GM18511 (cell line): ENCODE measurements around the gene TRIOBP.
A peak's percentile ranks its signal among the peaks of the same experiment; 100 is the strongest.

Experiments
- ATAC-seq: cut with Tn5 transposase; IDR thresholded peaks from one replicate; pipeline ENCODE4 v1.9.1; 2021; ENCODE audit warnings: mild to moderate bottlenecking, moderate library complexity; ENCODE audit not compliant: unreplicated experiment

TRIOBP gene

DNA sequence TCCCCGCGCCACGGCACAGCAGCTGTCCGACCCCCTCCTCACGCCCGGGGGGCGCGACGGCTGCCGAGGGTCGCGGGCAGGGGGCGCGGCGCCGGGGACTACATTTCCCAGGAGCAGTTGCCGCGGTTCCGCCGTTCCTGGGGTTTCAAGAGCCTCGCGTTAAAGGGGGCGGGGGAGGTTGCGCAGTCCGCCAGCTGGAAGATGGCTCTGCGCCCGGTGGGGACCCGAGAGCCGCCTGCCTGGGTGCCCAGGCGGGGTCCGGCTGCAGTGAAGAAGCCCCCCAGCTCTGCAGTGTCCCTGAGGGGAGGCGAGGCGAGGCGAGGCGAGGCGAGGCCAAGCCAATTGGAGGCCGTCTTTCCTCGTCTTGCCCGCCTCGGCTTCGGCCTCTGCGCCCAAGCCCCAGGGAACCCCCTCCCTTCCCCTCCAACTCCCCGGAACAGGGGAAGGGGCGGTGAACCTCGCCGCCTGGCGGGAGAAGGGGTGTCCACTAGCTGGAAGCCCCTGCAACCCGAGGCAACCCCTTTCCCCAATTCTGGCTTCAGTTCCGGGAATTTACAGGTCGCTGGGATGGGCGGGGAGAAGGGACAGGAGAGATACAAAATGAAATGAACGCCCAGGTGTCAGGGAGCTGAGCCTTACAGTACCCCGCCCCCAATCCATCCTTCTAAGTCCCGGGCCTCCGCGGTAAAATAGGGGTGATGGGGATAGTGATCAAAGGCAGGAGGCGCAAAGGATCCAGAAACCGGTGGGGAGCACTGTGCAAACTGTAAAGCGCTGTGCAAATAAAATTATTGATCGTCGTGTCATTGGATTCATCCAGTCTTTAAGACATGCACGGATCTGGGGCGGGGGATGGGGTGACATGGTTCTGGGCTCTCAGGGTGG, 105.7 kb downstream of the TRIOBP start:
- no peak for ATAC-seq

DNA sequence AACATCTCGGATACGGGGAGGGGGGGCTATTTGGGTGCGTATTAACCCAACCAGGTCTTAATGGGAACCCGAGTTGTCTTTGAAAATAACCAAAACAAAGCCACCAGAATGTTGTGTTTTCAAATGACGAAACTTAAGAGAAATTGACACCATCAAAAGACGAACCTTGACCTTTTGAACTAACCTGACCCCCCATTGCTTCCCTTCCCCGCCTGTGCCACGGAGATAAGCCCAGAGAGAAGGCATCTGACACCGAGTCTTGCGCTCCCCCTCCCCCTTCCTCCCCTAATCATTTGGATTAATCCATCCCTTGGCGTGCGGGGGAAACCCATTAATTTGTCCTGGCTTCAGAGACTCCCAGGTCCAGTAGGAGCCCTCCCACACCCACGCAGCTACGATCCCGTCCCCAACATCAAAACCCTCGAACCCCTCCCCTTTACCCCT, 106.4 kb downstream of the TRIOBP start:
- no peak for ATAC-seq

DNA sequence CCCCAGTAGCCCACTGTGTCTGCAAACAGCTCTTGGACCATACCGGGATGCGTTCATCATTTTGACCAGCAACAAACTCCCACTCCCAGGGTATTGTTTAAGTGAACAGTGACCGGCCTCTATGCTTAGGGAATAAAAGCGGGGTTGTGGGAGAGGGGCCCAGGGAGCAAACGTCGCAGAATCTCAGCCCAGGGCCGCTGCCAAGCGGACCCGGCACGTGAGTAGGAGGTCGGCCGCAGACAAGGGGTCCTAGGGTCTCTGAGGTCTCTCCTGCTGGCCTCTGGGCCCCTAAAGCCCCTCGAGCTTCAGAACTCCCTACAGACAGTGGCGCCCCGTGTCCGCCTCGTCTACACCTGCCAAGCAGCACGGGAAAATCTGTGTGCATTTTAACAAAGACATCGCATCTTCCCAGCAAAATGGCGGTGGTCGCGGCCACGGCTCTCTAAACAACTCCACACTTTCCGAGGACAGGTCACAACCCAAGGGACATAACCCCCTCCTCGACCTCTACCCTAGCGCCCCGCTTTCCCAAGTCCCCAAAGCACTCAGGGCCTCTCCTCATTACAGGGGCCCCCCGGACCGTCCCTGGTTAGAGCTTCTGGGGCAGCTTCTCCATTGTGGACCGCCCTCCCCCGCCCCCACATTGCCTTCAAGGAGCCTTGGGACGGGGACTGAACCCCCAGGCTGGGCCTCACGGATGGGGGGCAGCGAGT, 106.9 kb downstream of the TRIOBP start:
- no peak for ATAC-seq

DNA sequence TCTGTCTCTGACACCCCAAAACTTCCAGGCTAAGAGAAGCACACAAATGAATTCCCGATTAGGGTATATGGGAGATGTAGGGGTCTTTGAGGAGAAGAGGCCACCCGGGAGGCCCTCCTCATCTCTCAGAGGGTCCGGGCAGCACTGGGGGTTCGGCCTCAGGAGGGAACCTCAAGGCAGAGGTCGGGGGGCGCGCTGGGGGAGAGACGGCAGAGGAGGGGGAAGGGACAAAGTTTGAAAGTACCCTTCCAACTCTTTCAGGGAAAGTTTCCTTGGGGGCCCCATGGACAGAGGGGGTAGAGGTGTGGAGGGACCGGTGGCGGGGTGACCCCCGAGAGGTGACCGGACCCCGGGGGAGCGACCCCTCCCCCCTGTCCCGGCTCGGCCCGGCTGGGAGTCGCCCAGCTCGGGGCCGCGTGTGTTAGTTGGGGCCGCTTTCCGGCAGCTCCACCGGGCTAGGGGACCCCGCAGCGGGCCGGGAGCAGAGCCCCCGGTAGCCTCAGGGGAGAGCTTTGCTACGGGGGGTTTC, 107.6 kb downstream of the TRIOBP start:
- ATAC-seq = no peak

DNA sequence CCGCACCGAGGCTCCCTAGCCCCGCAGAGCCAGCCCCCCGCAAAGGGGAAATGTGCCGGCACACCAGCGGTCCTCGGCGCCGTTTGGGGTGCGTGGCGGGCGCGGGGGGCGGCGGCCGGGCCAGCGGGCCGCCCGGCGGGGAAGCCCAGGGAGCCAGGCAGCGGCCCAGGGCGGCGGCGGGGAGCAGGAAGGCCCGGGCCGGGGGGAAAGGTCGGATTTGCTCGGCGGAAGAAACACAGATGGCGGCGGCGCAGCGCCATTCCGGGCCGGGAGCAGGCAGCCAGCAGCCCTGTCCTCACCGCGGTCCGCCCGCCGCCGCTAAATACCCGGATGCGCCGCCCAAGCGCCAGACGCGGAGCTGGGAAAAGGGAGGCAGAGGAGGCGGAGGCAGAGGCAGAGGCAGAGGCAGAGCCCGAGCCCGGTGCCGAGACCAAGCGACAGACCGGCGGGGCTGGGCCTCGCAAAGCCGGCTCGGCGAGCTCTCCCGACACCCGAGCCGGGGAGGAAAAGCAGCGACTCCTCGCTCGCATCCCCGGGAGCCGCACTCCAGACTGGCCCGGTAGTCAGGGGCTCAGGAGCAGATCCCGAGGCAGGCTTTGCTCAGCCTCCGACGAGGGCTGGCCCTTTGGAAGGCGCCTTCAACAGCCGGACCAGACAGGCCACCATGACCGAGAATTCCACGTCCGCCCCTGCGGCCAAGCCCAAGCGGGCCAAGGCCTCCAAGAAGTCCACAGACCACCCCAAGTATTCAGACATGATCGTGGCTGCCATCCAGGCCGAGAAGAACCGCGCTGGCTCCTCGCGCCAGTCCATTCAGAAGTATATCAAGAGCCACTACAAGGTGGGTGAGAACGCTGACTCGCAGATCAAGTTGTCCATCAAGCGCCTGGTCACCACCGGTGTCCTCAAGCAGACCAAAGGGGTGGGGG, 108.3 kb downstream of the TRIOBP start:
- no peak for ATAC-seq

DNA sequence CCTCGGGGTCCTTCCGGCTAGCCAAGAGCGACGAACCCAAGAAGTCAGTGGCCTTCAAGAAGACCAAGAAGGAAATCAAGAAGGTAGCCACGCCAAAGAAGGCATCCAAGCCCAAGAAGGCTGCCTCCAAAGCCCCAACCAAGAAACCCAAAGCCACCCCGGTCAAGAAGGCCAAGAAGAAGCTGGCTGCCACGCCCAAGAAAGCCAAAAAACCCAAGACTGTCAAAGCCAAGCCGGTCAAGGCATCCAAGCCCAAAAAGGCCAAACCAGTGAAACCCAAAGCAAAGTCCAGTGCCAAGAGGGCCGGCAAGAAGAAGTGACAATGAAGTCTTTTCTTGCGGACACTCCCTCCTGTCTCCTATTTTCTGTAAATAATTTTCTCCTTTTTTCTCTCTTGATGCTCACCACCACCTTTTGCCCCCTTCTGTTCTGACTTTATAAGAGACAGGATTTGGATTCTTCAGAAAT, 109.0 kb downstream of the TRIOBP start:
- ATAC-seq = no peak

DNA sequence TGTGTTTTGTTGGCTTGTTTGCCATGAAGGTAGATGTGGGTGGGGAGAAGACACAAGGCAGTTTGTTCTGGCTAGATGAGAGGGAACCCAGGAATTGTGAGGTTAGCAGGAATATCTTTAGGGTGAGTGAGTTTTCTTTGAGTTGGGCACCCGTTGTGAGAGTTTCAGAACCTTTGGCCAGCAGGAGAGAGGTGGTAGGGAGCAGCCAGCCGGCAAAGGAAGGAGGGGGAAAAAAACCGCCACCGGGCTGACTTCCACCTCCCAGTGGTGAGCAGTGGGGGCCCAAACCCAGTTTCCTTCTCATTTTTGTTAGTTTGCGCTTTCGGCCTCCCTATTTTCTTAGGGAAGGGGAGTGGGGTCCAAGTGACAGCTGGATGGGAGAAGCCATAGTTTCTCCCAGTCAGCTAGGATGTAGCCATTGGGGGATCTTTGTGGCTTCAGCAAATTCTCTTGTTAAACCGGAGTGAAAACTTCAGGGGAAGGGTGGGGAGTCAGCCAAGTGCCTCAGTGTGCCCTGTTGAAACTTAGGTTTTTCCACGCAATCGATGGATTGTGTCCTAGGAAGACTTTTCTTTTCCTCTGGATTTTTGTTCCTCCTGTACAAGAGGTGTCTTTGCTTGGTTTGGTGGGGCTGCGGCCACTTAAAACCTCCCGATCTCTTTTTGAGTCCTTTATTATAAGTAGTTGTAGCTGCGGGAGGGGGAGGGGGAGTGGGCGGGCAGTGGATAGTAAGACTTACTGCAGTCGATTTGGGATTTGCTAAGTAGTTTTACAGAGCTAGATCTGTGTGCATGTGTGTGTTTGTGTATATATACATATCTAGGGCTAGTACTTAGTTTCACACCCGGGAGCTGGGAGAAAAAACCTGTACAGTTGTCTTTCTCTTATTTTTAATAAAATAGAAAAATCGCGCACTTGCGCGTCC, 109.8 kb downstream of the TRIOBP start:
- no peak for ATAC-seq

DNA sequence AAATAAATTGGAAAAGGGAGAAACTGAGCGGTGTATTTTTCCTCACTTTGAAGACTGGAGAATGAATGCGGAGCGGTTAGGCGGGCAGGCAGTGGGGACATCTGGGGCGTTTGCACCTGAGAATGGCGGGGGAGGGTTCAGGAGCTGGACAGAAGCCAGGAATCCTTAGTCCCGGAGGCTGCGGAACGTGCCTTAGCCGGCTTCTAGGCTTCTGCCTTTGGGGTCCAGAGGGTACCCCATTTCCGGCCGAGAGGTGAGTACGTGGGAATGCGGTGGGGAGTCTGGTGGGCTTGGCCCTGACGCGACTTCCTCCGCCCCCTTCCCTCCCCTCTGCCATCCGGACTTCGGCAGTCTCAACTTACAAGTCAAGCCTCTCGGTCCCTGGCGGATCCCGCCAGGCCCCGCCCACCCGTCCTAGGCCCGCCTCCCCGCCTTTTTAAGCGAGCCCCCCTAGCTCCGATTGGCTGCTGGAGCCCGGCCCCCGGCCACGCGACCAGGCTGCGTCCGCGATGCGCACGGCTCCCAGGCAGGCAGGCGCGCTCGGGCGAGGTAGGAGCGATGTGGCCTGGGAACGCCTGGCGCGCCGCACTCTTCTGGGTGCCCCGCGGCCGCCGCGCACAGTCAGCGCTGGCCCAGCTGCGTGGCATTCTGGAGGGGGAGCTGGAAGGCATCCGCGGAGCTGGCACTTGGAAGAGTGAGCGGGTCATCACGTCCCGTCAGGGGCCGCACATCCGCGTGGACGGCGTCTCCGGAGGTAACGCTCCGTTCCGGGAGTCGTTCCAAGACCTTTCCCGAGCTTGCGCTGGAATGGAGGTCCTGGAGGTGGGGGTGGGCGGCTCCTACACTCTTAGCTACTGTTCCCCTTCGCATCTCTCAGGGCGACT, 110.8 kb downstream of the TRIOBP start, which contains the start of gene GCAT:
GCAT (plus strand) TSS at position 525 of the 884 bp plus-strand sequence; CDS start at position 559, 34 bp downstream.
- peak; percentile 88 for ATAC-seq

DNA sequence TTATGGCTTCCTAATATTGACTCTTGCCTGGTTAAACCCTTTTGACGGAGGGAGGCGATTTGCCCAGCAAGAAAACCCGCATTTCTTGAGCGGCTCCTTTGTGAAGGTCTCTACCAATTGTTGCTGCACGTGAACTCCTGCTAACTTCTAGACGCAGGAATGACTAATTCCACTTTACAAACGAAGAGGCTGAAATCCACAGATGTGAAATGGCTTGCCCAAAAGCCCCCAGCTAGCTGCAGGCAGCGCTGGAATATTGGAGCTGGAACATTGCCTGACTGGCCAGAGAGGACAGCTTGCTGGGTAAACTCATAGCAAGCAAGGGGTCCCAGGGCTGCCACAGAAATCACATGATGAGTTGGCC, 111.4 kb downstream of the TRIOBP start:
- ATAC-seq = no peak

DNA sequence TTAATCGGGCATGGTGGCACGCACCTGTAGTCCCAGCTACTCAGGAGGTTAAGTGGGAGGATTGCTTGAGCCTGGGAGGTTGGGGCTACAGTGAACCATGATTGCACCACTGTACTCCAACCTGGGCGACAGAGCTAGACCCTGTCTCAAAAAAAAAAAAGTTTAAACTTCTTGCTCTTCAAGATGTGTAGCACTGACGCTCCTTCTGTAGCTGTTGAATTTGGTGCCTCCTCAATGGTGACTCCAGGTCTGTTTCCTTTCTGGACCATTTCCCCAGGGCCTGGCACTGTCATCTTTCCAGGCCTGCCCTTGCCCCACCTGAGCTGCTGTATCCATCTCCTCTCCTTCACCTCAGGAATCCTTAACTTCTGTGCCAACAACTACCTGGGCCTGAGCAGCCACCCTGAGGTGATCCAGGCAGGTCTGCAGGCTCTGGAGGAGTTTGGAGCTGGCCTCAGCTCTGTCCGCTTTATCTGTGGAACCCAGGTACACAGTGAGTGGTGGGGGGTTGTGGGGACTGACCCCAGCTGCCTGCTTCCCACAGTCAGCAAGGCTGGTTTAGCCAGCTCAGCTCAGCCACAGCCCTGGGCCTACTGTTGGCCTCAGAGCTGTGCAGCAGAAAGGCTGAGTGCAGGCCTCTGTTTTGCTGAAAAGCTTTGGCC, 113.0 kb downstream of the TRIOBP start:
- ATAC-seq = no peak

DNA sequence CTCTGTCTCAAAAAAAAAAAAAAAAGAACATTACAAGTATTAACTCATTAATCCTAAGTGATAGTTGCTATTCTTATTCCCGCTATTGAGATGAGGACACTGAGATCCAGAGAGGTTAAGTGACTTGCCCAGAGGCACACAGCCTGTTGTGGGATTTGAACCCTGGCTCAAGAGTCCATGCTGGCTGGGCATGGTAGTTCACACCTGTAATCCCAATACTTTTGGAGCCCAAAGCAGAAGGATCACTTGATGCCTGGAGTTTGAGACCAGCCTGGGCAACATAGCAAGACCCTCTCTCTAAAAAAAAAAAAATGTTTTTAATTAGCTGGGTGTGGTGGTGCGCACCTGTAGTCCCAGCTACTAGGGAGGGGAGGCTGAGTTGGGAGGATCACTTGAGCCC, 115.0 kb downstream of the TRIOBP start:
- ATAC-seq = no peak

DNA sequence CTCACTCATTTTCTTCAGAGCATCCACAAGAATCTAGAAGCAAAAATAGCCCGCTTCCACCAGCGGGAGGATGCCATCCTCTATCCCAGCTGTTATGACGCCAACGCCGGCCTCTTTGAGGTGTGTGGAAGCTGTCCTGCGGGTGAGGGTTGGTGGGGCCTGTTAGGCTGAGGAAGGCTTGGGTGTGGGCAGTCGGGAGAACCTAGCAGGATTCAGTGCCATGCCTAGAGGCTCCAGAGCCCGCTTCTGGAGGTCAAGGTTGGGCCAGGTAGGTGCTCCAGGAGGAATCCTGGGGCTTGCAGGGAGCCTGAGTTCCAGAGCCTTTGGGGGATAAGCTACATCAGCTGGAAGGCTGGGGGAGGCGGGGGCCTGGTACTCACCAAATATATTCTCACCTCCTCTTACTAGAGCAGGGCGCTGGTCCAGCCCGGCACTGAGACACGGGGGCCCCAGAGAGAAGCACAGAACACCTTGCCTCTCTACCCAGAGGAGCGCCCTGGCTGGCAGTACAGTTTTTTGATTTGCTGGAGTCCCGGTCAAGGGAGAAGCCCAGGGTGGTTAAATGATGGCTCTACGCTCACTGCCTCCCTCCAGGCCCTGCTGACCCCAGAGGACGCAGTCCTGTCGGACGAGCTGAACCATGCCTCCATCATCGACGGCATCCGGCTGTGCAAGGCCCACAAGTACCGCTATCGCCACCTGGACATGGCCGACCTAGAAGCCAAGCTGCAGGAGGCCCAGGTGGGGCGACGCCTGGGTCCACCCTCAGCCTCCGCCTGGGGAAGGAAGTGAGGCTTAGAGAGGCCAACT, 116.2 kb downstream of the TRIOBP start:
- no peak for ATAC-seq

DNA sequence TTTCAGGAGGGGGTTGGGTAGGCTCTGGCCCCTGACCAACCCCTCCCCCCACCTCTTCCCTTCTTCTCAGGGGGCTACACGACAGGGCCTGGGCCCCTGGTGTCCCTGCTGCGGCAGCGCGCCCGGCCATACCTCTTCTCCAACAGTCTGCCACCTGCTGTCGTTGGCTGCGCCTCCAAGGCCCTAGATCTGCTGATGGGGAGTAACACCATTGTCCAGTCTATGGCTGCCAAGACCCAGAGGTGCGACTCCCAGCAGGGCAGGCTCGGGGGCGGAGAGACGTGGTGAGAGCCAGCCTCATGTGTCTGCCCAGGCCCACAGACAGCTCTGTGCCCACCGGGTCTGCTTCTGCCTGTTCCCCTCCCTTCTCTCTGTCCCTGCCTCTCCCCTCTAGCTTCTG, 118.7 kb downstream of the TRIOBP start:
- ATAC-seq = no peak

DNA sequence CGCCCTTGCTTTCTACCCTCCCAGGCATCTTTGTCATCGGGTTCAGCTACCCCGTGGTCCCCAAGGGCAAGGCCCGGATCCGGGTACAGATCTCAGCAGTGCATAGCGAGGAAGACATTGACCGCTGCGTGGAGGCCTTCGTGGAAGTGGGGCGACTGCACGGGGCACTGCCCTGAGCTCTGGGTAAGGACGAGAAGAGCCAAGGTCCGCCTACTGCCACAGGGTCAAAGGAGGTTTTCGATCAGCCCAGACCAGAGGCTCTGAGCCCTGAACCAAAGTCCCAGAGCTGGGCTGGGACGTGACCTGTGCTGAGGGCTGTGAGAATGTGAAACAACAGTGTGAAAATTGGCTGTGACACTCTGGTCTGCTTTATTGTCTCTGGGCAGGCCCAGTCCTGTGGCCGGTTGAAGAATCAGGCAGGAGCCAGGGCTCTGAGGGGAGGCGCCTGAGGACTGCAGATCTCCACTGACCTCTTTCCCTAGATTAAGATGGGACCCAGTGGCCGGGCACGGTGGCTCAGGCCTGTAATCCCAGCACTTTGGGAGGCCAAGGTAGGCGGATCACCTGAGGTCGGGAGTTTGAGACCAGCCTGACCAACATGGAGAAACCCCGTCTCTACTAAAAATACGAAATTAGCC, 119.8 kb downstream of the TRIOBP start:
- no peak for ATAC-seq

DNA sequence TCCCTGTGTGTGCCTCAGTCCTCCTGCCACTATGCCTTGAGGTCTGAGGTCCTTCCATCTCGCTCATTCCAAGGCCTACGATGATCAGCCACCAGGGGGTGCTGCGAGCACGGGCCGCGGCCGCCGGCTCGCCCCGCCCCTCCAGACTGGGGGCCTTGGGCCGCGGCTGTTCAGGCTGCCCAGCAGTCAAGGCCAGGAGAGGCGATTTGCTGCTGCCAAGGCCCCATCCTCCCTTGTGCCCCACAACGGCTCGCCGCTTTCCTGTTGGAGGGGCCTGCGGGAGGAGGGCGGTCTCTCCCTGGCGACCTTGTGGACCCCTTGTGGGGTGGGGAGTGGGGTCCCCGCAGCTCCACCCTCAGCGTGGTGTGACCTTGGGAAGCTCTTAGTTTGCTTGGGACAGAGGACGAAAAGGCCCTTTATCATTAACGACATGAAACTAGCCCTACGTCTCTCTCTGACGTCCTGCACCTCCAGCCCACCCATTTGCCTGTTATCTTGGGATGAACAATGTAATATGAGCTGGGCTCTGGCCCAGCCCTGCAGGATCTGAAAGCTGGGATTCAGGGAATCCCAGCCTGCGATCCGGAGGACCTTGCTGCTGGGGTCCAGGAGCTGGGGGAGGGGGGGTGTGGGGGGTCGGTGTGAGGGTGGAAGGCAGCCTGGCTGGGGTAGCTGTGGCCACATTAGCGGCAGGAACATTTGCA, 121.0 kb downstream of the TRIOBP start:
- ATAC-seq = no peak

DNA sequence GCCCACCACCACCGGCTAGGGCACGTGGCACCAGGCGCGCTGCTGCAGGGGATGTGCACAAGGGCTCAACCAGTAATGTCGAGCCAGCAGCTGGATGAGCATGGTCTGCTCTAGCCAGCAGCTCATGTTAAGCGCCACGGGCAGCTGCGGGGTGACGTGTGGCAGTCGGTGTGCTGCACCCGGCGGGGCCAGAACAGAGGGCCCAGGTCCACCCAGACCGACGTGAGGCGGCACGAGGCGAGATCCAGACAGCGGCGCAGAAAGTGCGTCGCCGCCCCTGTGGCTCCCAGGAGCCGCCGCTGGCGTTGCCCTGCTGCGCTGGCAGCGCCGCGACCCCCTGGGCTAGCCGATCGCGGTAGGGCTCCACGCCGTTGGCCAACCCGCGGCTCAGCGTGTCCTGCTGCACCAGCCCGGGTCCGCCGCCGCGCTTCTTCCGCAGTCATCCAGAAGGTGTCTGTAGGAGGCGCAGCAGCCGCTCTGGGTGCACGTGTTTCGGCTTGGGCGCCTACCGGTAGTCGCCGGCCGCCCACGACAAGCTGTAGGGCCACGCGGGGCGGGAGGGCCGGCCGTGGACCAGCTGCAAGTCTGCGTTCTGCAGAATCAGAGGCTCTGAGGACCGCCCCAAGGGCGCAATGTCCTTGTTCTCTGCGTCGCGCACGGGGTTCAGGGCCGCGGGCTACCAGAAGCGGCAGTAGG, 121.7 kb downstream of the TRIOBP start:
- ATAC-seq = no peak
